GM19395 (cell line): ENCODE data around the gene UTP11.
"Not testable (repeated sequence)": the region's sequence is repeated elsewhere in the genome, so short reads cannot be mapped to it uniquely, and the experiment has no call there.

Source experiments
- ATAC-seq: cut with Tn5 transposase; IDR thresholded peaks from one replicate; pipeline ENCODE4 v1.9.1; 2021; ENCODE audit warnings: mild to moderate bottlenecking, moderate library complexity; ENCODE audit not compliant: unreplicated experiment

UTP11 gene, protein sequence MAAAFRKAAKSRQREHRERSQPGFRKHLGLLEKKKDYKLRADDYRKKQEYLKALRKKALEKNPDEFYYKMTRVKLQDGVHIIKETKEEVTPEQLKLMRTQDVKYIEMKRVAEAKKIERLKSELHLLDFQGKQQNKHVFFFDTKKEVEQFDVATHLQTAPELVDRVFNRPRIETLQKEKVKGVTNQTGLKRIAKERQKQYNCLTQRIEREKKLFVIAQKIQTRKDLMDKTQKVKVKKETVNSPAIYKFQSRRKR

DNA sequence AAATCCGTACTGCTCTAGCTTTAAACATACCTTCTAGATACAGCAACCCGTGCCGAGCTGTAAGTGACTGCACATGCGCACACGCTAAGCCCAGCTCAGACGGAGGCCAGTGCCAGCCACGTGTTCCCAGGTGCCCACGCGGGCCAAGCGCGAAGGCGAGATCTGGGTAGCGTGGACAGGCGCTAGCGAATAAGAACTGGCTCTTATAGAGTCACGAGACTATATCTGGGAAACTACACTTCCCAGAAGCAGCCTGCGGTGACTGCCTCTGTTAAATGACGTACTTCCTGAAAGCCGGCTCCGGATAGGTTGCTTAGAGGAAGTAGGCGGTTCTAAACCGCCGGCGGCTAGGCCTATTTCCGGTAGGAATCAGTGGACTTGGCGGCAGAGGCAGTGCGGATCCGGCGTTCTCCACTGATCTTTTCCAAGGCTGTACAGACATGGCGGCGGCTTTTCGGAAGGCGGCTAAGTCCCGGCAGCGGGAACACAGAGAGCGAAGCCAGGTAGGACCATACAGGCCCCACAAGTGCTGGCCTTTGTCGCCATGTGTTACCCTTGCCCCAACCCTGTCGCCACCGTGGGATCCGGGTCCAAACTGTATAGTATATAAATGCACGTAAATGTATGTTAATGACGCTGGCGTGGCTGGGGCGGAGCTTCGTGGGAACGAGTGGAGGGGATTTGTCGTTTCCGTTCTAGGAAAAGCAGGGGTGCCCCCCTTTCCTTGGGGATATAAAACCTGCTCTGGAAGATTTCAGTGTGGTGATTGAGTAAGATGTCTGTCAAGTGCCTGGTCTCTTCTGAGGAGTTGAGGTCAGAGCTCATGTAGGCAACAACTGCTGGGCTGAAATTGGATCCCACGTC, at the start of gene UTP11:
Gene UTP11 (plus strand): TSS at position 372 of the 864 bp plus-strand sequence. CDS start 69 bp downstream, at position 441.
- peak; percentile 96 for ATAC-seq

DNA sequence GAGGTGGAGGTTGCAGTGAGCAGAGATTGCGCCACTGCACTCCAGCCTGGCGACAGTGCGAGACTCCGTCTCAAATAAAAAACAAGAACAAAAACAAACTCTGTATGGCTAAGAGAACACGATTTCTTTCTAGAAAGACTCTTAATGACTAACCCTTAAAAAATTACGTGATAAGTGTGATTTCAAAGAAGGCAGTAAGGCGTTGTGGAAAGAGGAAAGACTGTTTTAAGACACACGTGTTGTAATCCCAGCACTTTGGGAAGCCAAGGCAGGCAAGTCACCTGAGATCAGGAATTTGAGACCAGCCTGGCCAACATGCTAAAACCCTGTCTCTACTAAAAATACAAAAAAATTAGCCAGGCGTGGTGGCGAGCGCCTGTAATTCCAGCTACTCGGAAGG, 48.4 kb upstream of the UTP11 start:
- not testable (repeated sequence) for ATAC-seq

DNA sequence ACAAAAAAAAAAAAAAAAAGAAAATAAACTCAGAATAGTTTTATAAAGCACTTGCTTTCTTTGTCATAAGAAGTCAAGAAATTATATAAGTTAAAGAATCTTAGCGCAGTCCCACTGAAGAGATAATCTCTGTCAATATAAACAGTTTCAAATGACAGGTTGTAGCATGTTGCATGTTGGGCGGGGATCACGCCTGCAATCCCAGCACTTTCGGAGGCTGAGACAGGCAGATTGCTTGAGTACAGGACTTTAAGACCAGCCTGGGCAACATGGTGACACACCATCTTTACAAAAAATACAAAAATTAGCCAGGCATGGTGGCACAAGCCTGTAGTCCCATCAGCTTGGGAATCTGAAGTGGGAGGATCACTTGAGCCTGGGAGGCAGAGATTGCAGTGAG, 47.2 kb upstream of the UTP11 start:
- ATAC-seq: no peak

DNA sequence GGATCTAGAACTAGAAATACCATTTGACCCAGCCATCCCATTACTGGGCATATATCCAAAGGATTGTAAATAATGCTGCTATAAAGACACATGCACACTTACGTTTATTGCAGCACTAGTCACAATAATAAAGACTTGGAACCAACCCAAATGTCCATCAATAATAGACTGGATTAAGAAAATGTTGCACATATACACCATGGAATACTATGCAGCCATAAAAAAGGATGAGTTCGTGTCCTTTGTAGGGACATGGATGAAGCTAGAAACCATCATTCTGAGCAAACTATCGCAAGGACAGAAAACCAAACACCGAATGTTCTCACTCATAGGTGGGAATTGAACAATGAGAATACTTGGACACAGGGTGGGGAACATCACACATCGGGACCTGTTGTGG, 38.9 kb upstream of the UTP11 start:
- not testable (repeated sequence) for ATAC-seq

DNA sequence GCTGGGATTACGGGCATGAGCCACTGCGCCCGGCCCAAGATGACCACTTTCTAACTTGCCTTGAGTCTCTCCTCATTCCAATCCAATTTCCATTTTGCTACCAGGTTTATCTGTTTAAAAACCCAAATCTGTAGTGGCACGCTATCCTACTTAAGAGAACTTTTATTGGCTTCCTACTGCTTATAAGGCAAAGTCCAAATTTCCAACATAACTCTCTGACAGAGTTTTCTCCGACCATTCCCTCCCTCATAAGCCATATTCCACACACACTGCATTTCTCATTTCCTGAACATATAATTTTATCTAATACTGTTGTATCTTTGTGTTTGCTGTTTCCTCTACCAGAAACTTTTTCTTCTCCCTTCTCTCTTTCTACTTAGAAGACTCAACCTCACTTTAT, 38.0 kb upstream of the UTP11 start:
- no peak for ATAC-seq

DNA sequence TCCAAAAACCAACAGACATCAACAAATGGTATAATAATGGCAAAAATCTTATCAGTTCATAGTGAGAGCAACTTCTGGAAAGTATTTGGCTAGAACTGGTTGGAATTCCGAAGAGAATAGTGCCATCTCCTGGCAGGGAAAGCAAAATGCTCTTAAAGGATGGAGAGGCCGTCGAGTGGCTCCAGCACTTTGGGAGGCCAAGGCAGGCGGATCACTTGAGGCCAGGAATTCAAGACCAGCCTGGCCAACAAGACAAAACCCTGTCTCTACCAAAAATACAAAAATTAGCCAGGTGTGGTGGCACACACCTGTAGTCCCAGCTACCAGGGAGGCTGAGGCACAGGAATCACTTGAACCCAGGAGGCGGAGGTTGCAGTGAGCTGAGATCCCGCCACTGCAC, 37.5 kb upstream of the UTP11 start:
- not testable (repeated sequence) for ATAC-seq

DNA sequence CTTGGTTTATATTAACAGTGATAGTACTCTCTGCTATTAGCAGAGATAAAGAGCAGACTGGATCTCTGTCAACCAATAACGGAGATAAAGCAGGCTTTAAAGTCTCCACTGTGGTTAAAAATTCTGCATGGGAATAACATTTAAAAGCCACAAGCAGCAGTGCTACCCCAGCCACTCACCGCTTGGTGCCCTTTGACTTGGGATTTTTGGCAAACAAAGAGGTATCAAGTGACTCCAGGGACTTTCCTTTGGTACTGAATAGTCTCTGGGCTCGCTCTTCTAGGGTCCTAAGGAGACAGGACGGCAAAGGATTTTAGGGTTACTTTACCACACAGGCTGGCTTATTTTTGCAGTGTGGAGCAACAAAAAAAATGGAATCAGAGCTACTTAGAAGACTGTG, 34.0 kb upstream of the UTP11 start:
- ATAC-seq: no peak

DNA sequence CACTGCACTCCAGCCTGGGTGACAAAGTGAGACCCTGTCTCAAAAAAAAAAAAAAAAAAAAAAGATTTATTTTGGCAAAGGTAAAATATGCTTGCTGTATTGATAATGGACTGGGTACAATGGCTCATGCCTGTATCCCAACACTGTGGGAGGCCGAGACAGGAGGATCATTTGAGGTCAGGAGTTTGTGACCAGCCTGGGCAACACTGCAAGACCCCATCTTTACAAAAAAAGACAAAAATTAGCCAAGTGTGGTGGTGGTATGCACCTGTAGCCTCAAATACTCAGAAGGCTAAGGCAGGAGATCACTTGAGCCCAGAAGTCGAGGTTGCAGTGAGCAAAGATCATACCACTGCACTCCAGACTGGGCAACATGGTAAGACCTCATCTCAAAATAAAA, 29.0 kb upstream of the UTP11 start:
- ATAC-seq: no peak

DNA sequence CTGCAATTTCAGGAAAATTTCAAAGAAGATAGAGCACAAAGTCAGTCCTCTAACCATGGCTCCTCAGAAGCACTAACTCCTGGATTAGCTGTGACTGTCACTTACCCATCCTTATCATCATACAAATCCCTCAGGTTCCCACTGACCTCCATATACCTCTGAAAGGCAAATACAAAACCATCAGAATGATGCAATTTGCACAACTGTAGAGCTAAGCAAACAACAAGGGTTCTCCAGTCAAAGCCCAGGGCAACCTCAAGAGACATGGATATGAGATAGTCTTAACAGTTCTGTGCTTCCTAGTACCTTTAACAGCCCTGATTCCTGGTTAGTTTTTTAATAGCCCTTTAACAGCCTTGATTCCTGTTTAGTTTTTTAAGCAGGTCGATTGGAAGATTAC, 24.9 kb upstream of the UTP11 start:
- ATAC-seq: no peak

DNA sequence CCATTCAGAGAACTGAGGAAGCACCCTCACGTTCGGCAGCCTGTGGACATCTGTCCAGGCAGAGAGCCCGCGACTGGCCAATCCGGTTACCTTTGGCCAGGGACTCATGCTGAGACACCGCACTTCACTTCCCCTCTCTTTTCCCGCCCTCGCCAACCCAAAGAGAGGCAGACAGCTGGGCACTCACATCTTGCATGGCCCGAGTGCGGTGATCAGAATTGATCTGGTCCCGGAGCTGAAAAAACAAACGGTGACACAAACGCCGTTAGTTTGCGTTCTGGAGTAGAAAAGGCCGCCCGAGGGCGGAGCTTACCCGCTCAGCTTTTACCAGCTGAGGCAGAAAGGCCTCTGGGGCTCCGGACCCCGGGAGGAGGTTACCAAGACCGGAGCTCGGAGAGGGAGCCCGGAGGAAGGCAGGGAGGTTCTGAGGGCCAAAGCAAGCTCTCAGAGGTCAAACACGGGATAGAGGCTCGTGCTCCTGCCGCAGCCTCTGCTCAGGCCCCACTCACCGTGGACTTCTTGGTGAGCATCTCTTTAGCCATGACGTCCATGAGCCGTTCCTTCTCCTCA, 23.1 kb upstream of the UTP11 start:
- peak; percentile 49 for ATAC-seq

DNA sequence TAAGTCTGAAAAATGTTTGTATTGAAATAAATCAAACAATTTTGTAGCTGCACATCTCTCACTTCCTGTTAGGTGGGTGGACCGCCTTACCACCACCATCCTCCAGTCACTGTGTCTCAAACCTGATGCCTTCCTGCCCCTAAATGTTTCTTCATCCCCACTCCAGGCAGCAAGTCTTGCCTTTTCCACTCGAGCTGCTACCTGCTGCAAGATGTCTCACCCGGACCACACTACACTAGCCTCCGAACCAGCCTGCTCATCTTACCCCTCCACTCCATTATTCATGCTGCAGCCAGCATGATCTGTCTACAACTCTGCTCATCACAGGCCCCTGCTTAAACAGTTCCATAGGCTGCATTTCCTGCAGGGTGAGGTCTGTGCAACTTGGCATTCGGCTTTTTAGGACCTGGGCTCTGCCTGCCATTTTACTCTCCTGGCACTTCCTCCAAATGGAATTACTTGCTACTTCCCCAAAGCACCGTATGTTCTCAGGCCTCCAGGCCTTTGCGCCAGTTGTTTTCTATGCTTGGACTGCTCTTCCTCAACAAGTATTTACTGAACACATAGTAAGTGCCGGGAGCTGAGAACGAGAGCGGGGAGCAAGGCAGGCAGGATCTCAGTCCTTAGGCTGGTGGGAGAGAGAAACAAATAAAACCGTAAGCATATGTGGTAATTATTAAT, 17.5 kb upstream of the UTP11 start:
- no peak for ATAC-seq

DNA sequence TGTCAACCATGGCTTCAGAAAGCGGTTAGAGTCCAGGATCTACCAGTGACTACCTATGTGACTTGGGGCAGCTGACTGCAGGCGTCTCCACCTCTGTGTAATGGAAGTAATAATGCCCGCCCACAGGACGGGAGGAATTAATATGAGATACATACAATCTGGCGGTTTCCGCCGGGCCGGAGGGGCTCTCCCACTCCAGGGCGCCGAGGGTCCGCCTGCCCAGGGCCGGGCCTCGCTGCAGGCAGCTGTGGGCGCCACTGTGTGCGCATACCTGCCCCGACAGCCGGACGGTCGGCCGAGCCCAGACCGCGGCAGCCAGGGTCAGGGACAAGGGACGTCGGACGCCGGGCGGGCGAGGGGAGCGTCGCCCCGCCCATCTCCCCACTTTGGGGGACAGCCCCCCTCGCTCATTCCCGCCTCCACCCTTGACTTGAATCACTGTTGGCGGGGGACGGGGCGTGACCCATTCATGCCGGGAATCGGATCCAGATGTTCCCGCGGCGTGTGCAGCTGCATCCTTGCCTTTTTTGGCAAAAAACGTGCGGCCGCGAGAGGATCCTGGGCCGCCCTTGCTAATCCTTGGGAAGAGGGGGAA, 16.7 kb upstream of the UTP11 start:
- ATAC-seq: peak; percentile 60

DNA sequence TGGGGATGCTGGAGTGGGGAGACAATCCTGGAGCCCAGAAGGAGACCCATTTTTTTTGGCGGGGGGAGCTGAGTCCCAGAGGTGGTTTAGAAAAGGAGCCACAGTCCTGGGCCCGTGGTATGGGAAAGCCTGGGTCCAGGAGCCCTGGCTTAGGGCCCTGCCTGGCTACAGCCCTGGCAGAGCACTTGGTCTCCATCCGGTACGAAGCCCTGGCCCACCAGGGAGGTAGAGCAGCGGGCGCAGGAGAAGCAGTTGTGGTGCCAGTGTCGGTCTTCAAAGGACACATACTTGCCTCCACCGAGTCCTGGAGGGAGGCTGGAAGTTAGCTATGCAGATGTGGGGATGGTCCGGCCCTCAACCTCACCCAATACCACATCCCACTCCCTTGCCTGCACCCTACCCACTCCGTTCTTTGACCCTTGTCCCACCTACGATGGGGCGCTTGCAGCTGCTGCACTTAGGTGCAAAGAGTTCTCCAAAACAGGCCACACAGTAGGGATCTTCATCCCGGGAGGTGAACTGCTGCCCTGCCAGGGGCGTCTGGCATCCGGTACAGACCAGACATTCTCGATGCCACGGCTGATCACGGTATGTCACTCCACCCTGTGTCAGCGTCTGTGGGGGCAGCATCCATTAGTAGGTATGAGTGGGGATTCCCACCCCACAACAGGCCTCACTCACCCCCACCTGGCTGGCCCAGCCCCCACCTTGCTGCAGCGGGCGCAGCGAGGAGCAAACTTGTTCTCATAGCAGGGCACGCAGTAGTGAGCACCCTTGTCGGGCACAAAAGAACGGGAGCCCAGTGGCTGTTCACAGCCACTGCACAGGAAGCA, 15.1 kb upstream of the UTP11 start:
- ATAC-seq: no peak

DNA sequence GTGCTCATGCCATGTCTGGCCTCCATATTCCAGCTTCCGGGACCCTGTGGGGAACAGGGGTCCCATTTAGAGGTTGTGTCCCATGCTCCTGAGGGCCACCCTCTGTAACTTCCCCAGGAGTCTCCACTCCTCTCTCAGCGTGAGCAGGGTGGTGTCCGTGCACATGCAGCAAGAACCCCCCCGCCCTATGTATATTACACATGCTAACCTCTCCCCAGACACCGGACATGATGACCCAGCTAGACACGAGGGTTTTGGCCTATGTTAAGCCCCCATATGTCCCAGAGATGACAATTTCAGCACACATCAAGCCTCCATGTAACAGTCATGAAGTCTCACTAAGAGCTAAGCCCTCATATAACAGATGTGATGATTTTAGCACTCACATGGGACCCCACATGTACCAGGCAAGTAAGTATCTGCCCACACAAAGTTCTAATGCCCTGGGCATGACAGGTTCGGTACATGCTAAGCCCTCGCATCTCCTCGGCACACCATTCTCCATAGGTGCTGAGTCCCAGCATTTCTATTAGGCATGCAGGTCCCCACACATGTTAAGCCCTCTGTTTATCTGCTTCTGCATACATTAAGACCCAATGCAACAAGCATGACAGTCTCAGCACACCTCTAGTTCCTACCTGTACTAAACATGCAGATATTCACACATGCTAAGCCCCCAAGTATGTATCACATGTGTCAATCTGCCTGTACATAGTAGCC, 14.3 kb upstream of the UTP11 start:
- no peak for ATAC-seq

DNA sequence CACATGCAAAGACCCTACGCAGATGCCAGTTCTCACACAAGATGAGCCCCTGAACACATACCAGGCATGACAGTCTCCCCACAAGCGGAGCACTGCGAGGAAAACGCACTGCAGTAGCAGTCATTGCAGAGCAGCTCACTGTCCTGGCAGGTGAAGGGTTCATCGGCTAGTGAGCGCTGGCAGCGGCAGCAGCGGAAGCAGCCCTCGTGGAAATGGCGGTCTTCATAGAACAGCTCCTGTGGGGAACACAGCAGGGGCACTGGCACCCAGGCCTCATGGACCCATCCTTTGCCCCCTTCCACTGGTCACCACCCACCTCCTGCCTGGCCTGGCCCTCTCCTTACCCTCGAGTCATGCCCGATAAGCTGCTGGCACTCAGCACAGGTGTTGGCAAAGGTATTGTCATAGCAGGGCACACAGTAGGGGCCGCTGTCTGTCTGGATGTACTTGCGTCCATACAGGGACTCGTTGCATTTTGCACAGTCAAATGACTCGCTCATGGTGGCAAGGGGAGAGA, 13.6 kb upstream of the UTP11 start:
- ATAC-seq: no peak

DNA sequence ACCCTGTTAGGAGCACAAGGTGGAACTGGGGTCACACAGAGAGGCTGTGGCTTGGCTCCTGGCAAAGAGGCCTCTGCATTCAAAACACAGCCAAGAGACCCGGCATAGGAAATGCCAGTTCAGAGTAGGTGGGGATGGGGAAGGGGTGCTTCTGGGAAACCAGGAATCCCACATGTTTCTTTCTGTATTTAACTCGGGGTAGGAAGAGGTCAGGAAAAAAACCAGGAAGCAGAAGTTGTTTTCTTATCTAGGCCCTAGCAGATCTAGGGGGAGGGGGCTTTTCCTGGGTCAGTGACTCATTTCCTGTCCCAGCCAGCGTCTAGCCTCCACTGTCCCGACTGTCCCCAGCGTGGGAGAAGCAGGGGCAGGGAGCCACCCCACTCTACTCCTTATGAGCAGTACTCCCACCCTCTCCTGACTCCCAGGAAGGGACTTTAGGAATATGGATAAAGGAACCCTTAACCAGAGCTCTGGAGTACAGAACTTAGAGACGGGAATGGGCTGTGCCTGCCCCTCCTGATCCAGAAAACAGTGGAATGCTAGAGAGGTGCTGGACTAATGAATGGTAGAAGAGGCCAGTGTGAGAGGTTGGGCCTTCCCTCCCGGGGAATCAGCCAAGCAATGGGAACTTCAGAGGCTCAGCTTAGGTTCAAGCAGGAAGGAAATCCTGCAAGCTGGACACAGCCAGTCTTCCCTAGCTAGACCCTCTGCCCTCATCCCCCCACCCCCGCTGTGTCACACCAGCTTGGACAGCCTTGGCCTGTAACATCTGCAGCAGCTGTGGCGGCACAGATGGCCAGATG, 12.9 kb upstream of the UTP11 start:
- ATAC-seq: no peak

DNA sequence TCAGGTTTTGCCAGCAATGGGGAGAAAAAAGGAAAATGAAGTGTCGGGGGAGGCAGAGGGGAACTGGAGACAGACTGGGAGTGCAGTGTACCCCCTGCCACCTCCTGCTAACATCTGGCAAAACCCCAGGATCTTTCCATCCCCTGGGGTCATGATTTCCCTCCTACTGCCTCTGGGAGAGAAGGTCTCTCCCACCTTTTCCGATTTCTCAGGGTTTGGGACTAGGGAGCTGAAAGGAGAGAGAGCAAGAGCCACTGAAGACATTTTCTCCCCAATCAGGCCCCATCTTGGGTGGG, 12.4 kb upstream of the UTP11 start:
- no peak for ATAC-seq

DNA sequence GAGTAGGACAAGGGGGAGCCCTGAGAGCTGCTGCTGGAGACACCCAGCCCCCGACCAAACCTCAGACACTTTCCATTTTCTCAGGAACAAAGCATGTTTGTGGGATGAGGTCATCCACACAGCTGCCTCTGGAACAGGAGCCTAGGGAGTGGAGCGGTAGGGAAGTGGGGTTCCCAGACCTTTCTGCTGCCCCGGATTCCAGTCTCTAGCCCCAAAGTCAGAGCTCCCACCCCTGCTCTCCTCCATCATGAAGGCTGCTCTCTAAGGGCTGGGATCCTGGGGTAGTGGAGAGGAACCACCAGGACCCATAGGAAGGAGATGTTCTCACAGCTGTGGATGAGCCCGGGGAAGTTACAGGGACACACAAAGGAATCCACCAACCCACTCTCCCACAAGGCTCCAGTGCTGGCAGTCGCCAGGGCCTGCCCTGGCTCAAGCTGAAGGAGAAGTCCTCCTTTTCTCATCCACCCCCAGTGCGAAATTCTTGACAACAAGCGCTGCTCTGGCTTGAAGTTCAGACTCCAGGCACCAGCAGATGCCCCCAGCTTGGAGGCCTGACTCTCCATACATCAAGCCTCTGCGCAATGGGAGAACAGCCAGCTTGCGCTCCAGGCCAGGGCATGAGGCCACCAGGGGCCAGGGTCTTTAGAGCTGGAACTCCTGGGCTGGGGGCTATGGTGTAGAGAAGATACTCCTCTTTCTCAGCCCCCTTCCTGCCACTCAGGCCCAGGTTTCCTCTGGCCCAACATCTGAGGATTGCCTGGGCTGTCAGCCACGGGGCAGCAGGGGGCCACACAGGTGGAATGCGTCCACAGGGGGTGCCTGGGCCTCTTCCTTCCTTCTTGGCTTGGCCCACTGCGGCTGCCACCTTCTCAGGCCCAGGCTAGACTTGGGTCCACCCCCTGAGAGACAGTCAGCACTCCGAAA, 11.7 kb upstream of the UTP11 start:
- no peak for ATAC-seq
